Measurements from ENCODE around the gene PKN2.

Gene PKN2

GRCh38 chr1:88683541-88684481, at the start of gene PKN2:
PKN2 (plus strand) TSS chr1:88684273; CDS start chr1:88684581, 308 bp downstream.
- H3K4me2 ChIP-seq, result peak within 1 kb of the TSS; percentile 85 to 96 (median 91)
- peaks cover 0 to 16% (median 9%) of the 10 kb centered on the region in 11 experiments; a peak in 13 of 22 replicates for H3K36me3 ChIP-seq
- H3K4me3 ChIP-seq, result peak within 1 kb of the TSS; percentile 84 to 100 (median 96)
- H3K9me3 ChIP-seq (replicated peaks in 1 of 11), result no peaks in the 10 kb centered on the region
- no peak for TF ChIP-seq Cebpa-rat (IDR thresholded peaks at IDR 0.05)
- peaks cover 0 to 43% (median 30%) of the 10 kb centered on the region in 11 experiments; a peak in 12 of 22 replicates for H4K20me1 ChIP-seq
- H3K4me1 ChIP-seq, result peaks cover 12 to 41% (median 29%) of the 10 kb centered on the region in 10 experiments
- H3K9ac ChIP-seq, result peak within 1 kb of the TSS; percentile 87 to 98 (median 94)
- H3K27ac ChIP-seq, result peak within 1 kb of the TSS; percentile 84 to 98 (median 89)
- no peaks in the 10 kb centered on the region for H3K27me3 ChIP-seq

- TF ChIP-seq Cebpa-rat (IDR thresholded peaks at IDR 0.05), result no peak
- Histone ChIP-seq H4K20me1 (no peaks in the 10 kb centered on the region), H3K4me3 (no peak overlapping the region)
These were observed 49.5 kb upstream of the PKN2 start for GRCh38 chr1:88634538-88634937.

GRCh38 chr1:88640060-88640459, 44.0 kb upstream of the PKN2 start:
- TF ChIP-seq Cebpa-rat (IDR thresholded peaks at IDR 0.05), result no peak
- Histone ChIP-seq H3K9me3 (replicated peaks in 1 of 11) (peaks cover 19 to 36% (median 24%) of the 10 kb centered on the region in 11 experiments), H3K4me3 (no peak overlapping the region), H4K20me1 (no peaks in the 10 kb centered on the region), H3K27ac (no peak overlapping the region), H3K4me1 (no peaks in the 10 kb centered on the region), H3K9ac (no peak overlapping the region), H3K36me3 (peaks cover 0 to 5% (median 0%) of the 10 kb centered on the region in 11 experiments; a peak in 3 of 22 replicates), H3K27me3 (no peaks in the 10 kb centered on the region), H3K4me2 (no peak overlapping the region)

More at GRCh38 chr1:88634538-88634937, 49.5 kb upstream of the PKN2 start:
- Histone ChIP-seq H3K27me3 (no peaks in the 10 kb centered on the region), H3K27ac (no peak overlapping the region), H3K4me2 (no peak overlapping the region), H3K9ac (no peak overlapping the region), H3K36me3 (peaks cover 0 to 6% (median 0%) of the 10 kb centered on the region in 11 experiments; a peak in 3 of 22 replicates), H3K4me1 (no peaks in the 10 kb centered on the region), H3K9me3 (replicated peaks in 1 of 11) (peaks cover 32 to 53% (median 42%) of the 10 kb centered on the region in 11 experiments)

DNA sequence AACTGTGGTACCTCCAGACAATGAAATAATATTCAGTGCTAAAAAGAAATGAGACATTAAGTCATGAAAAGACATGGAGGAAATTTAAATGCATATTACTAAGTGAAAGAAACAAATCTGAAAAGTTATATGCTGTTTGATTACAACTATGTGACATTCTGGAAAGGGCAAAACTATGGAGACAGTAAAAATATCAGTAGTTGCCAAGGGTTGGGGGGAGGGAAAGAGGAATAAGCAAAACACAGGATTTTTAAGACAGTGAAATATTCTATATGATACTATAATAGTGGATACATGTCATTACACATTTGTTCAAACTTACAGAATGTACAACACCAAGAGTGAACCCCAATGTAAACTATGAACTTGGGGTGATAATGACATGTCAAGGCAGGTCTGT, 38.2 kb upstream of the PKN2 start:
- Histone ChIP-seq H3K27ac (no peak overlapping the region), H4K20me1 (no peaks in the 10 kb centered on the region), H3K9me3 (replicated peaks in 1 of 11) (no peaks in the 10 kb centered on the region), H3K4me1 (no peaks in the 10 kb centered on the region), H3K36me3 (no peaks in the 10 kb centered on the region), H3K9ac (no peak overlapping the region), H3K4me2 (no peak overlapping the region), H3K4me3 (no peak overlapping the region), H3K27me3 (no peaks in the 10 kb centered on the region)
- no peak for TF ChIP-seq Cebpa-rat (IDR thresholded peaks at IDR 0.05)

DNA sequence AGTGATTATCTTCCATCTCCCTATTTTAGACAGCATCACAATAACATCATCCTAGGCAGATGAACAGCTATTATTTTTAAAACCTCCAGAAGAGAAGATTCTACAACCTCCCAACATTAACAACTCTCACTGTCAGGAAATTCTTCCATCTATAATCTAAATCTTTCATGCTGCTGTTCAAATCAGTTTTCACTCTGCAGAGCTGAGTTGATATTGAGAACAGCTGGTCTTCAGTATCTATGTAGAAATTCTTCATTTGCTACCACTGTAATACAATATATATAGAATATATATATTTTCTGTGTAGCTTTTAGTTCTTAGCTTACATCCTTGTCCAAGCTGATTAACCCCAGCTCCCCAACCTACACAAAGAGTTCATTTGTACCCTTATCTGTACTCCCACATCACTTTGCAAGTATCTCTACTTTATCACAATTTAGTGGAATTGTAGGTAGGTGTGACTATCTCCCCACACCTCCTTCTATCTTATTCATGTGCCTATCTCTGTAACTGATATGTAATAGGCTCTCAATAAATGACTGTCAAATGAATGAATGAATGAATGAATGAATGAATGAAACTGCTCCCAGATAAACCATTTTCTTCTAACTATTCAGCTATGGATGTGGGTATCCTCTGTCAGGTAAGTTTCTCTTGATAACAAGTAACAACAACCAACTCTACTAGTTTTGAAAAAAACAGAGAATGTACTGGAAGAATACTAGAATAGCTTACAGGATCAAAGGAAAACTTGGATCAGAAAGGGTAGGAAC, 37.4 kb upstream of the PKN2 start:
- Histone ChIP-seq H4K20me1 (no peaks in the 10 kb centered on the region), H3K4me1 (no peaks in the 10 kb centered on the region), H3K9ac (no peak overlapping the region), H3K27ac (no peak overlapping the region), H3K27me3 (no peaks in the 10 kb centered on the region), H3K9me3 (replicated peaks in 1 of 11) (no peaks in the 10 kb centered on the region), H3K4me3 (no peak overlapping the region), H3K4me2 (no peak overlapping the region), H3K36me3 (no peaks in the 10 kb centered on the region)
- no peak for TF ChIP-seq Cebpa-rat (IDR thresholded peaks at IDR 0.05)

DNA sequence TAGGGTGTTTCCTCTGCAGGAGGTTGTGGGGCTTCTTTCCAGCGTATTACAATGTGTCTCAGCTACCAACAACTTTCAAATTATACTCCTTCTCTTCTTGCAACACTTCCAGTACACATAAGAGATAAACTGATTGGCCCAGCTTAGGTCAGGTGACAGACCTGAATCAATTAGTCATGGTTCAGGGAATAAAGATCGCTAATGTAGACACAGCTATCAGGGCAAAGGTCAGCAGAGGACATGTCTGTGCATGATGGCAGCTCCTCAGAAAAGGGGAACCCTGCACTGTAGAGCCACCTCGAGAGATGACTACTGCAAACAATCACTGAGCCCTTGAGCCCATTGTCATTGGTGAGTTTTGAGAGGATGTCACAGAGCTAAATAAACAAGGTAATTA, 36.8 kb upstream of the PKN2 start:
- no peak overlapping the region for H3K4me2 ChIP-seq
- no peak overlapping the region for H3K4me3 ChIP-seq
- H4K20me1 ChIP-seq, result no peaks in the 10 kb centered on the region
- H3K36me3 ChIP-seq, result no peaks in the 10 kb centered on the region
- H3K9me3 ChIP-seq (replicated peaks in 1 of 11), result no peaks in the 10 kb centered on the region
- no peak for TF ChIP-seq Cebpa-rat (IDR thresholded peaks at IDR 0.05)
- H3K27ac ChIP-seq, result no peak overlapping the region
- no peaks in the 10 kb centered on the region for H3K4me1 ChIP-seq
- no peaks in the 10 kb centered on the region for H3K27me3 ChIP-seq
- no peak overlapping the region for H3K9ac ChIP-seq

DNA sequence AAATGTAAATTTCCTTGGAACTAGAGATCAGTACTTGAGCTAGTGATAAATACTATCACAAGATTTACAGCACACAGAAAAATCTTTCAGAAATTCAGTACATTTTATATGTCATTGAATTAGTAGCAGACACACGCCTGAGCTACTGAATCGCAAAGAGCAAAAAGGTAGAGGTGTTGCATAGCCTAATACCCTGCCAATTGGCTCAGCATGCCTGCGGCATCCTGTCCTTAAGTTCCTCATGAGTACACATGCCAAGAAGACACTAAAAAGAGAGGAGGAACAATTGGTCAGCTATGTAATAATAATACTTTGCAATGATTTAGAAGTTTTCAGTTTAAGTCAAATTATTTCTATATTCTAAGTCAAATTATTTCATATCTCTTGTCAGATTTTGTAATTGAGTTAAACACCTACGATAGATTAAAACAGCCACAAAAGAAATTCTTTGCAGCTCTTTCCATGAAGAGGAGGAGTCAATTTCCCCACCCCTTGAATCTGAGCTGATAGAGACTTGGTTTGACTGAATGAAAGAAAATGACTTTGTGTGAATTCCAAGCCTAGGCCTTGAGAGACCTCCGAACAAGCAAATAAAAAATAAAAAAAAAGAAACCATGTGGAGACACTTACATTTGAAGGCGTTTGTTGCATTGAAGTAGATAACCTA, 36.2 kb upstream of the PKN2 start:
- no peak overlapping the region for H3K27ac ChIP-seq
- no peaks in the 10 kb centered on the region for H3K27me3 ChIP-seq
- no peaks in the 10 kb centered on the region for H3K36me3 ChIP-seq
- H4K20me1 ChIP-seq, result no peaks in the 10 kb centered on the region
- H3K4me3 ChIP-seq, result no peak overlapping the region
- H3K9me3 ChIP-seq (replicated peaks in 1 of 11), result no peaks in the 10 kb centered on the region
- no peak overlapping the region for H3K4me2 ChIP-seq
- no peak overlapping the region for H3K9ac ChIP-seq
- no peaks in the 10 kb centered on the region for H3K4me1 ChIP-seq
- no peak for TF ChIP-seq Cebpa-rat (IDR thresholded peaks at IDR 0.05)

DNA sequence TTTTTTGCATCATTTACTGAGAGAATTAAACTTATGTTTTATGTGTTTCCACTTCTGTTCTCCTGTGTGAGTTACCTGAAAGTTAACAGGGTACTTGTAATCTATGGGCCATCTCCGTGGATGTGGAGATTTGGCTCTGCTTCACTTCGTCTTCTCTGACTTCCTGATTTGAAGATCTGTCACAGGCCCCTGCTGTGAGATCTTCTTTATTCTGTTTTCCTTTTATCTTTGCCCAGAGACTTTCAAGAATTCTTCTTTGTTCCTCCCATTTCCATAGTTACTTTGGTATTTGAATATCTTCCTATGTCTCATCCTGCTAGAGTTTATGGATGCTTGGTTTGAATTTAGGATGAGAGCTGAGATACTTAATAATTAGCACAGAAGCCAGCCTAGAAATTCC, 35.4 kb upstream of the PKN2 start:
- Histone ChIP-seq H3K27me3 (no peaks in the 10 kb centered on the region), H3K9ac (no peak overlapping the region), H3K36me3 (no peaks in the 10 kb centered on the region), H3K4me2 (no peak overlapping the region), H3K27ac (no peak overlapping the region), H3K4me1 (no peaks in the 10 kb centered on the region), H4K20me1 (no peaks in the 10 kb centered on the region), H3K4me3 (no peak overlapping the region), H3K9me3 (replicated peaks in 1 of 11) (no peaks in the 10 kb centered on the region)
- TF ChIP-seq Cebpa-rat (IDR thresholded peaks at IDR 0.05), result no peak

DNA sequence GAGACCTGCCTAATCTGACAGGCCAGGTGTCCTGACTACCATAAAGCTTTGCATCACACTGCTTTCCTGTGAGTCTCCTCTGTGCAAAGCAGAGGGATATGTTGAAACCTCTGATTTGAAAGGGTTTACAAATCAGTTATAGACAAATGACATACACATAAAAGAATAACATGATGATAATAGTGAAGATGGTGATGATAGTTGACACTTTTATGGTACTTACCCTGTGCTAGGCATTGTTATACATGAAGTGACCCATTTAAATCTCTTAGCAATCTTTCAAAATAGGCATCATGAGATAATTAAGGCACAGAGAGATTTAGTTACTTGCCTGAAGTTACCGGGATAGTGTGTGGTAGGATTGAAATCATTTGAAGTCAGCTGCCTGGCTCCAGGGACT, 34.1 kb upstream of the PKN2 start:
- H3K36me3 ChIP-seq, result no peaks in the 10 kb centered on the region
- no peaks in the 10 kb centered on the region for H3K9me3 ChIP-seq (replicated peaks in 1 of 11)
- no peak for TF ChIP-seq Cebpa-rat (IDR thresholded peaks at IDR 0.05)
- no peaks in the 10 kb centered on the region for H3K27me3 ChIP-seq
- no peak overlapping the region for H3K27ac ChIP-seq
- H3K4me3 ChIP-seq, result no peak overlapping the region
- H4K20me1 ChIP-seq, result no peaks in the 10 kb centered on the region
- no peak overlapping the region for H3K4me2 ChIP-seq
- H3K4me1 ChIP-seq, result no peaks in the 10 kb centered on the region
- H3K9ac ChIP-seq, result no peak overlapping the region
